Activated naive CD4-positive, alpha-beta T cell treated with anti-CD3 and anti-CD28 coated beads, Interleukin-2, amount 50 U/mL, for 72 hours (primary cell): ENCODE results near the gene ULK3. TPM values are rescaled to one million over a fixed set of nuclear protein-coding genes. Genes with fewer than 3 reads are reported as not detected.

ENCODE experiments used
- ATAC-seq, 2 donors: fragments of 150-1000 bp; cut with Tn5 transposase; 2 replicates each; pipeline ENCODE4 v1.10.0; 2021; ENCODE audit warnings: mild to moderate bottlenecking in 2 of 2, moderate library complexity in 2 of 2
- DNase-seq, 2 donors: peaks; one replicate each; pipeline ENCODE4 v3.0.0; 2021 to 2022; ENCODE audit warnings: low spot score in 2 of 2
- H3K27ac Mint-ChIP-seq, 2 donors: one replicate each; pipeline ENCODE4 v1.8.0; 2022; ENCODE audit warnings: mild to moderate bottlenecking in 2 of 2, mixed read lengths in 2 of 2
- H3K36me3 Mint-ChIP-seq, 2 donors: one replicate each; pipeline ENCODE4 v1.8.0; 2022; ENCODE audit warnings: mixed read lengths in 2 of 2
- H3K9me3 Mint-ChIP-seq, 2 donors: one replicate each; pipeline ENCODE4 v1.8.0; 2022; ENCODE audit warnings: mixed read lengths in 2 of 2
- total RNA-seq, 2 donors: library from RNA; stranded (reverse); gene quantifications; one replicate each; pipeline ENCODE4 v1.2.3, GENCODE V29; 2022

The ULK3 gene
- total RNA-seq, 2 donors from 2014 or later, result 37.6 to 50.3 TPM

GRCh38 chr15:74836846-74837245, 6.1 kb downstream of the ULK3 start:
- DNase-seq (no peak), ATAC-seq (no peak)
- Mint-ChIP-seq H3K27ac (peak overlapping the region in 1 of 2 donors; percentile 50), H3K36me3 (peaks cover 0 to 5% of the 10 kb centered on the region in 2 donors), H3K9me3 (no peaks in the 10 kb centered on the region)

GRCh38 chr15:74835312-74835823, 7.6 kb downstream of the ULK3 start:
- DNase-seq (peak in 1 of 2 donors; percentile 70), ATAC-seq (peak; percentile 55 to 62)
- H3K27ac Mint-ChIP-seq, result peak overlapping the region in 1 of 2 donors; percentile 32
- no peaks in the 10 kb centered on the region for H3K9me3 Mint-ChIP-seq
- peaks cover 0 to 5% of the 10 kb centered on the region in 2 donors for H3K36me3 Mint-ChIP-seq

- peaks cover 0 to 5% of the 10 kb centered on the region in 2 donors for H3K36me3 Mint-ChIP-seq
- H3K27ac Mint-ChIP-seq, result peak overlapping the region in 1 of 2 donors; percentile 36
- ATAC-seq (no peak), DNase-seq (no peak)
- H3K9me3 Mint-ChIP-seq, result no peaks in the 10 kb centered on the region
Measured at GRCh38 chr15:74833376-74834107, 9.4 kb downstream of the ULK3 start.

GRCh38 chr15:74832826-74833225, 10.1 kb downstream of the ULK3 start:
- Mint-ChIP-seq H3K27ac (peak overlapping the region in 1 of 2 donors; percentile 11), H3K36me3 (peaks cover 0 to 5% of the 10 kb centered on the region in 2 donors), H3K9me3 (no peaks in the 10 kb centered on the region)
- ATAC-seq (no peak), DNase-seq (no peak)

GRCh38 chr15:74831813-74832495, 11.0 kb downstream of the ULK3 start:
- DNase-seq (no peak), ATAC-seq (no peak)
- Mint-ChIP-seq H3K27ac (peak overlapping the region in 1 of 2 donors; percentile 49), H3K9me3 (no peaks in the 10 kb centered on the region), H3K36me3 (peaks cover 0 to 5% of the 10 kb centered on the region in 2 donors)

- peak overlapping the region in 1 of 2 donors; percentile 49 for H3K27ac Mint-ChIP-seq
- no peaks in the 10 kb centered on the region for H3K9me3 Mint-ChIP-seq
- H3K36me3 Mint-ChIP-seq, result peaks cover 0 to 5% of the 10 kb centered on the region in 2 donors
- DNase-seq (no peak), ATAC-seq (no peak)
Measured at GRCh38 chr15:74830868-74831267, 12.1 kb downstream of the ULK3 start.

- H3K9me3 Mint-ChIP-seq, result no peaks in the 10 kb centered on the region
- H3K36me3 Mint-ChIP-seq, result peaks cover 0 to 2% of the 10 kb centered on the region in 2 donors
- no peak overlapping the region for H3K27ac Mint-ChIP-seq
- ATAC-seq, result no peak
- DNase-seq, result no peak
Measured at GRCh38 chr15:74829991-74830390, 13.0 kb downstream of the ULK3 start.

- ATAC-seq, result peak; percentile 88 to 93
Measured at GRCh38 chr15:74829486-74829885, 13.5 kb downstream of the ULK3 start.

GRCh38 chr15:74828835-74829234, 14.1 kb downstream of the ULK3 start:
- DNase-seq (no peak), ATAC-seq (no peak)
- Mint-ChIP-seq H3K9me3 (no peaks in the 10 kb centered on the region), H3K36me3 (no peaks in the 10 kb centered on the region), H3K27ac (no peak overlapping the region)

More at GRCh38 chr15:74829486-74829885, 13.5 kb downstream of the ULK3 start:
- Mint-ChIP-seq H3K36me3 (no peaks in the 10 kb centered on the region), H3K9me3 (no peaks in the 10 kb centered on the region), H3K27ac (no peak overlapping the region)
- DNase-seq, result no peak

GRCh38 chr15:74827614-74828013, 15.3 kb downstream of the ULK3 start:
- Mint-ChIP-seq H3K27ac (no peak overlapping the region), H3K36me3 (no peaks in the 10 kb centered on the region), H3K9me3 (no peaks in the 10 kb centered on the region)
- ATAC-seq, result no peak
- no peak for DNase-seq

- no peaks in the 10 kb centered on the region for H3K36me3 Mint-ChIP-seq
Measured at GRCh38 chr15:74826921-74827320, 16.0 kb downstream of the ULK3 start.

GRCh38 chr15:74826364-74826819, 16.6 kb downstream of the ULK3 start, which contains the start of gene CPLX3:
Gene CPLX3 (plus strand): TSS chr15:74826627. CDS start chr15:74826704, 77 bp downstream.
- peak in 1 of 2 donors; percentile 71 for DNase-seq
- peak; percentile 17 to 29 for ATAC-seq
- H3K36me3 Mint-ChIP-seq, result no peaks in the 10 kb centered on the region
- no peaks in the 10 kb centered on the region for H3K9me3 Mint-ChIP-seq
- no peak within 1 kb of the TSS for H3K27ac Mint-ChIP-seq

More at GRCh38 chr15:74826921-74827320, 16.0 kb downstream of the ULK3 start:
- Mint-ChIP-seq H3K9me3 (no peaks in the 10 kb centered on the region), H3K27ac (no peak overlapping the region)
- DNase-seq (no peak), ATAC-seq (no peak)

GRCh38 chr15:74825866-74826265, 17.1 kb downstream of the ULK3 start:
- Mint-ChIP-seq H3K27ac (no peak overlapping the region), H3K36me3 (no peaks in the 10 kb centered on the region), H3K9me3 (no peaks in the 10 kb centered on the region)
- ATAC-seq (no peak), DNase-seq (no peak)

- H3K27ac Mint-ChIP-seq, result no peak overlapping the region
- no peak for ATAC-seq
- no peak for DNase-seq
- H3K9me3 Mint-ChIP-seq, result no peaks in the 10 kb centered on the region
- no peaks in the 10 kb centered on the region for H3K36me3 Mint-ChIP-seq
Measured at GRCh38 chr15:74824976-74825375, 18.0 kb downstream of the ULK3 start.

GRCh38 chr15:74823324-74823723, 19.6 kb downstream of the ULK3 start:
- no peaks in the 10 kb centered on the region for H3K36me3 Mint-ChIP-seq
- ATAC-seq (no peak), DNase-seq (no peak)
- H3K27ac Mint-ChIP-seq, result no peak overlapping the region
- H3K9me3 Mint-ChIP-seq, result no peaks in the 10 kb centered on the region

- no peak for DNase-seq
- Mint-ChIP-seq H3K36me3 (no peaks in the 10 kb centered on the region), H3K27ac (no peak overlapping the region), H3K9me3 (no peaks in the 10 kb centered on the region)
- ATAC-seq, result no peak
Measured at GRCh38 chr15:74822233-74822632, 20.7 kb downstream of the ULK3 start.

- DNase-seq, result no peak
- Mint-ChIP-seq H3K27ac (no peak overlapping the region), H3K36me3 (no peaks in the 10 kb centered on the region)
Measured at GRCh38 chr15:74821790-74822158, 21.2 kb downstream of the ULK3 start.

More at GRCh38 chr15:74821790-74822158, 21.2 kb downstream of the ULK3 start:
- no peaks in the 10 kb centered on the region for H3K9me3 Mint-ChIP-seq
- no peak for ATAC-seq
